Measurements from ENCODE around the gene DOCK2.

The DOCK2 gene

DNA sequence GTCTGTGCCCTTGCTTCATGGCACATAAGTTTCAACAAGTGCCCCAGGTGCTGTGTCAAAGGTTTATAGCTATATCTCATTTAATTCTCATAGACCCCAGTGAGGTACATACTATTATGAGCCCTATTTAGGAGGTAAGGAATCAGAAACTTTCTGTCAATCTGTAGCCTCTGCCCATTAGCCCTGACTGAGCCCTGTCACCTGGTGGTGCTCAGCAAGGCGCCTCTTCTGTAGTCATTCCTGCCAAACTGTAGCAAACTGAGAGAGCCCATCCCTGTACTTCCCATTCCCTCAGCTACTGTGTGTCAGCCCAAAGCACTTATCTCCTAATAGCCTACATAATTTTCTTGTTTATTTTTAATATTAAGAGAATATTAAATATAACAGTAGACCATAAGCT lies 422.1 kb downstream of the DOCK2 start:
- H3K27ac ChIP-seq (ENCODE audit: low read length) = no peak overlapping the region
- peaks cover 3 to 5% of the 10 kb centered on the region in 2 donors for H3K9me3 ChIP-seq (ENCODE audit: control insufficient read depth in 2 of 2, low read length in 2 of 2)
- no peaks in the 10 kb centered on the region for H3K27me3 ChIP-seq (ENCODE audit: control insufficient read depth in 1 of 2, insufficient read depth in 2 of 2, low read length in 2 of 2)
- no peaks in the 10 kb centered on the region for H3K4me1 ChIP-seq (ENCODE audit: control insufficient read depth, insufficient read depth, low read length)
- H3K36me3 ChIP-seq (ENCODE audit: control insufficient read depth in 2 of 2, insufficient read depth in 2 of 2, low read length in 2 of 2) = no peaks in the 10 kb centered on the region
- H3K4me3 ChIP-seq (ENCODE audit: low read length in 2 of 2) = no peak overlapping the region
- H3K9ac ChIP-seq (ENCODE audit: low read length in 2 of 2) = no peak overlapping the region

DNA sequence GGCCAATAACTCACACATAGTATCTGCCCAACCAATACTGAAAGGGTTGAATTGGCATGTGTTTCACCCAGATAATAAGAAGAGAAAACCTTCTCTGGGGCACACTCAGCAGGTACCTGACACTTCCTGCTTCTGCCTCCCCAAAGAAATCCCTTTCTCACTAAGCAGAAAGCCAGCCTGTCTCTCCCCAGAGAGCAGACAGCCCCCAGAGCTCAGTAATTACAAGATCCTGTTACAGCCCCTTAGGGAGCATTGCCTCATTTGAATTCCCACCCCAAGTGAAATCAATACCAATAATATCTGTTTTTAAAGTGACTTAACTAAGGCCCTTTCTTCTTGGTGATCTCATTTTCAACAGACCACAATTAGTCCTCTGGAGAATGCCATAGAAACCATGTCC lies 430.1 kb downstream of the DOCK2 start:
- H3K9me3 ChIP-seq (ENCODE audit: control insufficient read depth in 2 of 2, low read length in 2 of 2) = no peaks in the 10 kb centered on the region
- no peak overlapping the region for H3K27ac ChIP-seq (ENCODE audit: low read length)

DNA sequence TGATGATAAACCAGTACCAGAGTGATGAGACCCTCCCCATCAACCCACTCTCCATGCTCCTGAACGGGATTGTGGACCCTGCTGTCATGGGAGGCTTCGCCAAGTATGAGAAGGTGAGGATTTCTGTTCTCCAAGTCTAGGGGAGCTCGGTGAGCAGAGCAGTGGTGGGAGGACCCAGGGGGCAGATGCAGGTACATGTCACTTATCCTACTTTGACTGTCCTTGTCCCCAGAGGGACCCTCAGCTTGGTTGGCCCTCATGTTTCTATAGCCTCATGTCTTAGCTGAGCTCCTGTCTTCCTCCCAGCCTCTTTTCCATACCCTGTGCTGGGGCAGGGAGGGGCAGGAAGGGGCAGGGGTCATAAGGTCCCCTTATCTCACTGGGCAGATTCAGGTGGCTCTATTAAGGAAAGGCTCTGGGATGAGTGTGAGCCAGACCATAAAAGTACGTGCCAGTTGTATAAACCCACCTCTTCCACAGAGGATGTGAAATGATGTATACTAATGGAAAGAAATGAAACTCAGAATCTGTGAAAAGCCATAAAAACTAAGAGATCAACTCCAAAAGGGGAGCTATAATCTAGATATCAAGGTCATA lies 430.6 kb downstream of the DOCK2 start:
- Histone ChIP-seq H3K9me3 (ENCODE audit: control insufficient read depth in 2 of 2, low read length in 2 of 2) (no peaks in the 10 kb centered on the region), H3K4me1 (ENCODE audit: control insufficient read depth, insufficient read depth, low read length) (no peaks in the 10 kb centered on the region), H3K4me3 (ENCODE audit: low read length in 2 of 2) (no peak overlapping the region), H3K36me3 (ENCODE audit: control insufficient read depth in 2 of 2, insufficient read depth in 2 of 2, low read length in 2 of 2) (no peaks in the 10 kb centered on the region), H3K27ac (ENCODE audit: low read length) (no peak overlapping the region), H3K9ac (ENCODE audit: low read length in 2 of 2) (no peak overlapping the region), H3K27me3 (ENCODE audit: control insufficient read depth in 1 of 2, insufficient read depth in 2 of 2, low read length in 2 of 2) (no peaks in the 10 kb centered on the region)

More for the DNA sequence above, 430.1 kb downstream of the DOCK2 start:
- H3K4me1 ChIP-seq (ENCODE audit: control insufficient read depth, insufficient read depth, low read length) = no peaks in the 10 kb centered on the region
- H3K4me3 ChIP-seq (ENCODE audit: low read length in 2 of 2) = no peak overlapping the region
- H3K9ac ChIP-seq (ENCODE audit: low read length in 2 of 2) = no peak overlapping the region
- H3K36me3 ChIP-seq (ENCODE audit: control insufficient read depth in 2 of 2, insufficient read depth in 2 of 2, low read length in 2 of 2) = no peaks in the 10 kb centered on the region
- H3K27me3 ChIP-seq (ENCODE audit: control insufficient read depth in 1 of 2, insufficient read depth in 2 of 2, low read length in 2 of 2) = no peaks in the 10 kb centered on the region

DNA sequence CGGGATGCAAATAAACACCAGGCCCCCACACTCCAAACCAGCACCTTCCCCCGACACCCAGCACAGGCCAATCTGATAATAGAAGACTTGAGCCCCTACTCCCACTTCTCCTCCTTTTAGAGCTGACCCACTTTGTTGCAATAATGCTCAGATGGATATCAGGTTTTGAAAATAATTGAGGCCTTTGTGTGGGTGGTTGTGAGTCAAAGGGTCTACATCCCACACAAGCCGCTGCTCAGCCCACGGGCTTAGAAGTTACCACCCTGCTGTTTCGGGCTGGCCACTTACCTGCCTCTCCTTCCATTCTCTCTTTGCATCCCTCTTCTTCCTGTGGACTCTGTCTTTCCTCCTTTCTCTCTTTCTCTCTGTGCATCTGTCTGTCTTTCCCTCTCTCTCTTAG lies 432.4 kb downstream of the DOCK2 start:
- Histone ChIP-seq H3K4me1 (ENCODE audit: control insufficient read depth, insufficient read depth, low read length) (no peaks in the 10 kb centered on the region), H3K4me3 (ENCODE audit: low read length in 2 of 2) (no peak overlapping the region), H3K27me3 (ENCODE audit: control insufficient read depth in 1 of 2, insufficient read depth in 2 of 2, low read length in 2 of 2) (no peaks in the 10 kb centered on the region), H3K27ac (ENCODE audit: low read length) (no peak overlapping the region), H3K36me3 (ENCODE audit: control insufficient read depth in 2 of 2, insufficient read depth in 2 of 2, low read length in 2 of 2) (no peaks in the 10 kb centered on the region), H3K9ac (ENCODE audit: low read length in 2 of 2) (no peak overlapping the region), H3K9me3 (ENCODE audit: control insufficient read depth in 2 of 2, low read length in 2 of 2) (no peaks in the 10 kb centered on the region)

DNA sequence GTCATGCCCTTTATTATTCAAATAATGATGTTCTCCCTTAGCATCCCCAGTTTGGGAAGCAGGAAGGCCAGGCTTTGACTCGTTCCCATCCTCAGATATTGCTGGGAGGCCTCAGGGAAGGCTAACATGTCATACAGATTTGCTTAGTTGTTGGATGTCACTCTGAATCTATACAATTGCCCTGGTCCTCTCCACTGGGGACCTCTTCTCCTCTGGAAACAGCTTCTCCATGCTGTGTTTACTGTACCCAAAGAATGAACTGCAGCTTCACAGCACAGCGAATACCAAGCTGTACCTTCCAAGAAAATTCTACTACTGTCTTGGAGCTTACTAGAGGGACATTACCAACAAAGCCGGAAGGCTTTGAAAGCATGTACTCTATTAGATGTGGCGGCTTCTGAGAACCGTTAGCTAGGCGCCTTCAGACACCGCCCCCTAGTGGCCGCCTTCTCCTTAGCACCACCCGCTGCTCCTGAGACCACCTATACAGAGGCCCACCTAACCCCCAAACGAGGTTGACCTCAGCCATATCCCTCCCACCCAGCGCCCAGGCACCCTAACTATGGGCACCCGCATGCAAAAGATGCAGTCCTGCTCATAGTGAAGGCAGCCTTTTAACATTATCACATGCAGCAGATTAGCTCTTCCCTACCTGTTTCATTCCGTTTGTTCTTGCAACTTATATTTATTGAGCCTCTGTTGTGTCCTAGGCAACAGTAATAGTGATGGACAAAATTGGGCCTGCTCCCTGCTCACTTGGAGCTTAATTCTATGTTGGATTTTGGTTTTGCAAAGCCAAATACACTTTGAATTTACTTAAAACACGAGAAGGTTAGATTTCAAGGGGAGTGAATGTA lies 433.7 kb downstream of the DOCK2 start:
- H3K27me3 ChIP-seq (ENCODE audit: control insufficient read depth in 1 of 2, insufficient read depth in 2 of 2, low read length in 2 of 2) = no peaks in the 10 kb centered on the region
- no peak overlapping the region for H3K9ac ChIP-seq (ENCODE audit: low read length in 2 of 2)
- H3K9me3 ChIP-seq (ENCODE audit: control insufficient read depth in 2 of 2, low read length in 2 of 2) = no peaks in the 10 kb centered on the region
- no peak overlapping the region for H3K27ac ChIP-seq (ENCODE audit: low read length)
- no peaks in the 10 kb centered on the region for H3K36me3 ChIP-seq (ENCODE audit: control insufficient read depth in 2 of 2, insufficient read depth in 2 of 2, low read length in 2 of 2)
- H3K4me1 ChIP-seq (ENCODE audit: control insufficient read depth, insufficient read depth, low read length) = no peaks in the 10 kb centered on the region
- H3K4me3 ChIP-seq (ENCODE audit: low read length in 2 of 2) = no peak overlapping the region

DNA sequence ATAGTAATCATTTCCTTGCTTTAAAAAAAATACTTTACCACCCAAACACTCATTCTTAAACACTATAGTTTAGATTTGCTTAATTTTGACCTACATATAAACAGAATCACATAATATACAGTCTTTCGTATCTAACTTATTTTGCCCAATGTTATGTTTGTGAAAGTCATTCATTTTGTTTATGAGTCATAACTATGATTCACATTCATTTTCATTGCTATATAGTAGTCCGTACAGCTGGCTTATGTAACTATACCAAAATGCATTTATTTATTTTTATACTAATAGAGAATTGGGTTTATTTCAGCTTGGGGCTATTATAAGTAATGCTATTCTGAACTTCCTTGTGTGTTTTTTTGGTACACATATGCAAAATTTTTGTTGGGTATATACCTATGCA lies 434.7 kb downstream of the DOCK2 start:
- Histone ChIP-seq H3K9ac (ENCODE audit: low read length in 2 of 2) (no peak overlapping the region), H3K27me3 (ENCODE audit: control insufficient read depth in 1 of 2, insufficient read depth in 2 of 2, low read length in 2 of 2) (no peaks in the 10 kb centered on the region), H3K4me3 (ENCODE audit: low read length in 2 of 2) (no peak overlapping the region), H3K27ac (ENCODE audit: low read length) (no peak overlapping the region), H3K36me3 (ENCODE audit: control insufficient read depth in 2 of 2, insufficient read depth in 2 of 2, low read length in 2 of 2) (no peaks in the 10 kb centered on the region), H3K9me3 (ENCODE audit: control insufficient read depth in 2 of 2, low read length in 2 of 2) (no peaks in the 10 kb centered on the region), H3K4me1 (ENCODE audit: control insufficient read depth, insufficient read depth, low read length) (no peaks in the 10 kb centered on the region)

DNA sequence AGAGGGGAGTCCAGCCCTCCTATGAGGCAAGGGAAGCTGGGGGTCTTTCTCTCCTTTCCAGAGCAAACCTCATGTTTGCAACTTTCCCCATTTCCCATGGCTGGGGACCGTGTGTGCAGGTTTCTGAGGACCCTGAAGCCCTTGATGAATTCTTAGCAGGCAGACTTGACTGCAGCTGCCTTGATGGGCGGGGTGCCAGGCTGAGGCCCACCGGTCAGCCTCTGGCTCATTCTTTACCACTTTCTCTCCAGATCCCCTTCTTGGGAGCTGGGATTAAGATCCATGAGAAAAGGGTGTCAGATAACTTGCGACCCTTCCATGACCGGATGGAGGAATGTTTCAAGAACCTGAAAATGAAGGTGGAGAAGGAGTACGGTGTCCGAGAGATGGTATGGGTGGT lies 438.6 kb downstream of the DOCK2 start:
- no peaks in the 10 kb centered on the region for H3K9me3 ChIP-seq (ENCODE audit: control insufficient read depth in 2 of 2, low read length in 2 of 2)
- H3K4me3 ChIP-seq (ENCODE audit: low read length in 2 of 2) = no peak overlapping the region
- no peak overlapping the region for H3K27ac ChIP-seq (ENCODE audit: low read length)
- no peak overlapping the region for H3K9ac ChIP-seq (ENCODE audit: low read length in 2 of 2)
- no peaks in the 10 kb centered on the region for H3K36me3 ChIP-seq (ENCODE audit: control insufficient read depth in 2 of 2, insufficient read depth in 2 of 2, low read length in 2 of 2)
- no peaks in the 10 kb centered on the region for H3K4me1 ChIP-seq (ENCODE audit: control insufficient read depth, insufficient read depth, low read length)
- H3K27me3 ChIP-seq (ENCODE audit: control insufficient read depth in 1 of 2, insufficient read depth in 2 of 2, low read length in 2 of 2) = no peaks in the 10 kb centered on the region

DNA sequence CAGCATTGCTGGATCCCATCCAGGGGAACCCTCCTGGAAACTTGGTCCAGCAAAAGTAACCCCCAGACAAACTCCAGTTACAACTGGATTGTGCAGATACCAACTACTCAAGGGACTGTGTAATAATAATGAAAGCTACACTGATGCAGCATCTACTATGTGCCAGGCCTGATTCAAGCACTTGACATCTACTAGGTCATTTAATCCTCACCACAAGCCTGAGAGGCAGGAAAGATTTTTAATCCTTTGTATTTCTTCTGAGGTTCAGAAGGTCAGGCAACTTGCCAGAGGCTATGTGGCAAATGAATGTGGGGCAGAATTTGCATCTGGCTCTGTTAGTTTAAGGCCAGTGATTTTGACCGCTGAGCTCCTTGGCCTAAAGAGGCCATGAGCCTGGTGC lies 439.1 kb downstream of the DOCK2 start:
- H3K4me3 ChIP-seq (ENCODE audit: low read length in 2 of 2) = no peak overlapping the region
- no peaks in the 10 kb centered on the region for H3K9me3 ChIP-seq (ENCODE audit: control insufficient read depth in 2 of 2, low read length in 2 of 2)
- no peak overlapping the region for H3K27ac ChIP-seq (ENCODE audit: low read length)
- no peak overlapping the region for H3K9ac ChIP-seq (ENCODE audit: low read length in 2 of 2)
- no peaks in the 10 kb centered on the region for H3K27me3 ChIP-seq (ENCODE audit: control insufficient read depth in 1 of 2, insufficient read depth in 2 of 2, low read length in 2 of 2)
- H3K4me1 ChIP-seq (ENCODE audit: control insufficient read depth, insufficient read depth, low read length) = no peaks in the 10 kb centered on the region
- no peaks in the 10 kb centered on the region for H3K36me3 ChIP-seq (ENCODE audit: control insufficient read depth in 2 of 2, insufficient read depth in 2 of 2, low read length in 2 of 2)

DNA sequence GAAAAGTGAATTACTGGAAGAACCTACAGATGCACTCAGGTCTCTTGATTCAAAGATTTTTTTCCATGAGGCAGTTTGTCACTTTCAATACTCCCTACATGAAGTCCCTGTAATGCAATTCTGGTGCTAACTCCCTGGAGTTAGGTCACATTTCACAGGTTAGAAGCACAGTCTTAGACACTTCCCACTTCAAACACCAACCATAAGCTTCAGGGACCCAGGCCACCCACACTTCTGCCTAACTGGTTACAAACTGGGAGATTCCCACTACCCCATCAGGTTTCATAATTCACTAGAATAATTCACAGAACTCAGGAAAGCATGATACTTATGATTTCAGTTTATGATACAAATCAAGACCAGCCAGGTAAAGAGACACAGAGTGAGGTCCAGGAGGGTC lies 439.7 kb downstream of the DOCK2 start:
- H3K27ac ChIP-seq (ENCODE audit: low read length) = no peak overlapping the region
- H3K4me1 ChIP-seq (ENCODE audit: control insufficient read depth, insufficient read depth, low read length) = no peaks in the 10 kb centered on the region
- no peak overlapping the region for H3K4me3 ChIP-seq (ENCODE audit: low read length in 2 of 2)
- no peaks in the 10 kb centered on the region for H3K27me3 ChIP-seq (ENCODE audit: control insufficient read depth in 1 of 2, insufficient read depth in 2 of 2, low read length in 2 of 2)
- H3K9ac ChIP-seq (ENCODE audit: low read length in 2 of 2) = no peak overlapping the region
- no peaks in the 10 kb centered on the region for H3K9me3 ChIP-seq (ENCODE audit: control insufficient read depth in 2 of 2, low read length in 2 of 2)
- no peaks in the 10 kb centered on the region for H3K36me3 ChIP-seq (ENCODE audit: control insufficient read depth in 2 of 2, insufficient read depth in 2 of 2, low read length in 2 of 2)

DNA sequence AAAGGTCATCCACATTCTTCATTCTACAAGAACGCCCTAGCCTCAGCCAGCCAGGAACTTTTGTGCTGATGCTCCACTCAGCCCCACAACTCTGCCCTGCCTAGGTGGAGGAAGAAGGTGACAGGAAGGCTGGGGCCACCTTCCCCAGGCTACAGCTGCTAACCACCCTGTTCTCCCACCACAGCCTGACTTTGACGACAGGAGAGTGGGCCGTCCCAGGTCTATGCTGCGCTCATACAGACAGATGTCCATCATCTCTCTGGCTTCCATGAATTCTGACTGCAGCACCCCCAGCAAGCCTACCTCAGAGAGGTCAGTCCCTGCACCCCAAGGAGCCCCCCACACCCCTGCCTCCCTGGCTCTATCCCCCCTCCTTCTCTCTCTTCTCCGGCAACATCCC lies 440.5 kb downstream of the DOCK2 start:
- H3K36me3 ChIP-seq (ENCODE audit: control insufficient read depth in 2 of 2, insufficient read depth in 2 of 2, low read length in 2 of 2) = no peaks in the 10 kb centered on the region
- no peaks in the 10 kb centered on the region for H3K9me3 ChIP-seq (ENCODE audit: control insufficient read depth in 2 of 2, low read length in 2 of 2)
- no peak overlapping the region for H3K4me3 ChIP-seq (ENCODE audit: low read length in 2 of 2)
- no peak overlapping the region for H3K27ac ChIP-seq (ENCODE audit: low read length)
- H3K27me3 ChIP-seq (ENCODE audit: control insufficient read depth in 1 of 2, insufficient read depth in 2 of 2, low read length in 2 of 2) = no peaks in the 10 kb centered on the region
- H3K9ac ChIP-seq (ENCODE audit: low read length in 2 of 2) = no peak overlapping the region
- no peaks in the 10 kb centered on the region for H3K4me1 ChIP-seq (ENCODE audit: control insufficient read depth, insufficient read depth, low read length)

DNA sequence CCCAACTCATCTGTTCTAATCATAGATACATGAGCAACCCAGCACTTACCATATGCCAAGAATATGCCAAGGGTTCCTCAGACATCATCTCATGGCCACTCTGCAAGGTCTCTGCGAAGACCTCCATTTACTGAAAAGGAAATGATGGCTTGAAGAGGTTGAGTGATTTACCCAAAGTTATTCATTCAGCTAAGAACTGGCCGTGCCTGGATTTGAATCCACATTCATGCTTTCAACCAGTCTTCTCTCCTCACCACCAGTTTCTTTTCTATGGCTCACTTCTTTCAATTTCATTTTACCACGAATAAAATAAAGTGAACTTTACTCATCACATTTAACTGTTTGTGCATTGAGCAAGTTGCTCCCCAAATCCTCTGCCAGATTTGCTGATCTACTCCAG lies 441.4 kb downstream of the DOCK2 start:
- H3K4me3 ChIP-seq (ENCODE audit: low read length in 2 of 2) = no peak overlapping the region
- no peak overlapping the region for H3K9ac ChIP-seq (ENCODE audit: low read length in 2 of 2)
- H3K27ac ChIP-seq (ENCODE audit: low read length) = no peak overlapping the region
- H3K36me3 ChIP-seq (ENCODE audit: control insufficient read depth in 2 of 2, insufficient read depth in 2 of 2, low read length in 2 of 2) = no peaks in the 10 kb centered on the region
- H3K9me3 ChIP-seq (ENCODE audit: control insufficient read depth in 2 of 2, low read length in 2 of 2) = no peaks in the 10 kb centered on the region
- no peaks in the 10 kb centered on the region for H3K4me1 ChIP-seq (ENCODE audit: control insufficient read depth, insufficient read depth, low read length)
- H3K27me3 ChIP-seq (ENCODE audit: control insufficient read depth in 1 of 2, insufficient read depth in 2 of 2, low read length in 2 of 2) = peaks cover 0 to 2% of the 10 kb centered on the region in 2 donors

Data from stomach smooth muscle (tissue), 2 donors.